Epithelial cell of esophagus (primary cell): ENCODE measurements around the gene LILRA5.
"Not testable (repeated sequence)": the region's sequence is repeated elsewhere in the genome, so short reads cannot be mapped to it uniquely, and the experiment has no call there.

Source experiments
- DNase-seq: peaks from one replicate; pipeline ENCODE4 v3.0.0; 2010; ENCODE audit warnings: low read depth
- H3K4me3 ChIP-seq: 2 replicates; pipeline ENCODE4 v1.5.1; 2011; ENCODE audit warnings: mild to moderate bottlenecking, low read length, control low read depth
- TF ChIP-seq, protein P1 (sequence below): IDR thresholded peaks from 2 replicates; pipeline ENCODE4 v1.5.1; 2011; ENCODE audit warnings: low read depth, mild to moderate bottlenecking, low read length, control low read depth, inconsistent platforms; ENCODE audit not compliant: insufficient read depth; ENCODE audit errors: missing control alignments

The LILRA5 gene

DNA sequence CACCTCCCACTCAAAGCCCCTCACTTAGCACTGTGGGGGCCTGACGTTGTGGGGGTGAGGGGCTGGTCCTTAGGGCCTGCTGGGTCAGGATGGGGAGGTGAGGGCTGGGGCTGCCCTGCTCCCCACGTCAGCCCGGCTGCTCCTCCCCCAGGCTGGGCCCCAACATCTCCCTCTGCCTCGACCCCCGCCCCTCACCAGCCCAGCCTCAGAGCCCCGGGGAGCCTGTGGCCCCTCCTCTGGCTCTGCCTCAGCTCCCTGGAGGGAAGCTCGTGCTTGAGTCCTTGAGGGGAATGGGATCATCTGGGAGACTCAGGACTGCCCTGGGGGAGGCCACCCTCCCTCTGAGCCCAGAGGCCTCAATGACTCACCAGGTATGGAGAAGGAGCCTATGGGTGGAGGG is 19.2 kb upstream of the LILRA5 start:
- TF ChIP-seq, protein P1, sequence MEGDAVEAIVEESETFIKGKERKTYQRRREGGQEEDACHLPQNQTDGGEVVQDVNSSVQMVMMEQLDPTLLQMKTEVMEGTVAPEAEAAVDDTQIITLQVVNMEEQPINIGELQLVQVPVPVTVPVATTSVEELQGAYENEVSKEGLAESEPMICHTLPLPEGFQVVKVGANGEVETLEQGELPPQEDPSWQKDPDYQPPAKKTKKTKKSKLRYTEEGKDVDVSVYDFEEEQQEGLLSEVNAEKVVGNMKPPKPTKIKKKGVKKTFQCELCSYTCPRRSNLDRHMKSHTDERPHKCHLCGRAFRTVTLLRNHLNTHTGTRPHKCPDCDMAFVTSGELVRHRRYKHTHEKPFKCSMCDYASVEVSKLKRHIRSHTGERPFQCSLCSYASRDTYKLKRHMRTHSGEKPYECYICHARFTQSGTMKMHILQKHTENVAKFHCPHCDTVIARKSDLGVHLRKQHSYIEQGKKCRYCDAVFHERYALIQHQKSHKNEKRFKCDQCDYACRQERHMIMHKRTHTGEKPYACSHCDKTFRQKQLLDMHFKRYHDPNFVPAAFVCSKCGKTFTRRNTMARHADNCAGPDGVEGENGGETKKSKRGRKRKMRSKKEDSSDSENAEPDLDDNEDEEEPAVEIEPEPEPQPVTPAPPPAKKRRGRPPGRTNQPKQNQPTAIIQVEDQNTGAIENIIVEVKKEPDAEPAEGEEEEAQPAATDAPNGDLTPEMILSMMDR = no peak
- no peak overlapping the region for H3K4me3 ChIP-seq
- DNase-seq = no peak

DNA sequence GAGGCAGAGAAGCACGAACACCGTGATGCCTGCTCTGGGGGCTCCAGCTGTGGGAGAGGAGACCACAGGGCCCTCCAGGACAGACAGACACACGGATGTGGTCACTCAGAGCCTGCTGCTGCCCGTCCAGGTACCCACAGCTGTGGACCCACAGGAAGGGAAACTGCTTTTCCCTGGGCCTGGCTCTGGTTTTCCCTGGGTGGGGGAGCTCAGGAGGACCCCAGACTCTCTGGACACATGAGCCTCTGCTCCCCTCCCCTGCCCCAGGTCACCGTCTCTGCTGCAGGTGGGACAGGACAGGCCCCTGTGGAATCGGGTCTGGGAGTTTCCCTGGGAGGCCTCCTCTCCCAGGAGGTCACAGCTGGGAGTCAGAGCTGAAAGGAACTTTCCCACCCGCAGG is 18.7 kb upstream of the LILRA5 start:
- no peak for DNase-seq
- H3K4me3 ChIP-seq = no peak overlapping the region
- TF ChIP-seq, protein P1 = no peak

DNA sequence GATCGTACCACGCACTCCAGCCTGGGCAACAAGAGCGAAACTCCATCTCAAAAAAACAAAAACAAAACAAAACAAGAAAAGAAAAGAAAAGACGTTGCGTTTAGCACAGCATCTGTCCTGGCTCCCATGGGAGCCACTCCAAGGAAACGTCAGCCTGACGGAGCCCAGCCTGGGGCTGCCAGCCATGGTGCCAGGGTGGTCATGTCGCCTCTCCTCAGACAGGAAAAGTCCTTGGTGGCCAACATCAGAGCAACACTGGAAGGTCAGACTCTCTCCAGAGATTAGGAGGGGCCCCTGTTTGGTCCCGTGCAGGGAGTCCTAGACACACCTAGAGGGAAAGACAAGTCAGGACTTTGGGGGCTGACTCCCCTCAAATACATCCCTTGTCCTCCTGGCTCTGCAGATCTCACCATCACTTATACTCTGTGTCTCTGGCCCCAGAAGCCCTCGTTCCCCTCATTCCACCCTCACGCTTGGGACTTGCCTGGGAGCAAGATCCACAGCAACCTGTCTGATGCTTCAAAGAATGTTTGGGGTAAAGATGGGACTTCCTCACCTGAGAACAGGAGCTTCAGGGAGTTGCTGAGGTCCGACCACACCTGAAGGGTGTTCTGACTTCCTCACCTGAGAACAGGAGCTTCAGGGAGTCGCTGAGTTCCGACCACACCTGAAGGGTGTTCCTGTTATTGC is 16.7 kb upstream of the LILRA5 start:
- no peak for DNase-seq
- TF ChIP-seq, protein P1 = no peak
- no peak overlapping the region for H3K4me3 ChIP-seq

DNA sequence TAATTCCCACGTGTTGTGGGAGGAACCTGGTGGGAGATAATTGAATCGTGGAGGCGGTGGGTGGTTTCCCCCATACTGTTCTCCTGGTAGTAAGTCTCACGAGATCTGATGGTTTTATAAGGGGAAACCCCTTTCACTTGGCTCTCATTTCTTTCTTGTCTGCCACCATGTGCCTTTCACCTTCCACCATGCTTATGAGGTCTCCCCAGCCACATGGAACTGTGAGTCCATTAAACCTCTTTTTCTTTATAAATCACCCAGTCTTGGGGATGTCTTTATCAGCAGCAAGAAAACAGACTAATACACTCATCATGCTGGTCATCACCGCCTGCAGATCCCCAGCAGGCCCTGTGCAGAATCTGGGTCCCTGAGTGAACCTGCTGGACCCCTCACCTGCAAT is 15.8 kb upstream of the LILRA5 start:
- H3K4me3 ChIP-seq, DNase-seq: not testable (repeated sequence)

DNA sequence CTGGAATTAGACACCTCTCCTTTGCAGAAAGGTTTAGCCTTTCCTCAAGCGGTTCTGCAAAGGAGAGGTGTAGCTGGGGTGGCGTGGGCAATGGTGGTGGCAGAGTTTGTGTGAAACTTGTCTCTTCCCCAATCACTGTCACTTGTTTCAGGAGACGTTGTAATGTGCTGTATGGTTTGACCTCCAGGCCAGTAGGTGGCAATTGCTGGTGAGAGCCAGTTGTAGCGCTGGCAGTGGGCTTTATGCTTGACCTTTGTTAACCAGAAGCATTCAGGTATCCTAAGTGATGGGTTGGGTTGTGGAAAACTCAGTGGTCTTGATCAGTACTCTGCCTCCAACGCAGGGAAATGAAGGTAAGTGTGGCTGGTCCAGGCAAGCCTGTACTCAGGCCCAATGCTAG is 12.7 kb upstream of the LILRA5 start:
- TF ChIP-seq, protein P1 = no peak
- no peak for DNase-seq
- no peak overlapping the region for H3K4me3 ChIP-seq

DNA sequence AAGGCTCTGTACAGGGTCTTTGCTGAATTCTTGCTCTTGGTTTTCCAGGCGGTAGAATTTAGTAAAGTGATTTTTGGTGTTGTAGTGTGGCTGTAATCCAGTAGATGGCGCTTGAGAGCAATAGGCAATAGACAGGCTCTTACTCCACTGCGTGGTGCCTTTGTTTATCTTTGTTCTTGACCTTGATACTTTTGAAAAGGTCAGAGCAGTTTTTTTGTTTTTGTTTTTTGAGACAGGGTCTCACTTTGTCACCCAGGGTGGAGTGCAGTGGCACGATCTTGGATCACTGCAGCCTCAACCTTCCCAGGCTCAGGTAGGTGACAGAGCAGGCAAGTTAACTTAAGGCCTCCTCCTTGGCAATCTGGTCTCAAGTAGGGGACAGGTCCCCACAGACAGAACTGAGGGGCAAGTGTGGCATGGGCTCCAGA is 12.2 kb upstream of the LILRA5 start:
- DNase-seq = peak; percentile 22
- TF ChIP-seq, protein P1 = peak; percentile 66
- H3K4me3 ChIP-seq = no peak overlapping the region

DNA sequence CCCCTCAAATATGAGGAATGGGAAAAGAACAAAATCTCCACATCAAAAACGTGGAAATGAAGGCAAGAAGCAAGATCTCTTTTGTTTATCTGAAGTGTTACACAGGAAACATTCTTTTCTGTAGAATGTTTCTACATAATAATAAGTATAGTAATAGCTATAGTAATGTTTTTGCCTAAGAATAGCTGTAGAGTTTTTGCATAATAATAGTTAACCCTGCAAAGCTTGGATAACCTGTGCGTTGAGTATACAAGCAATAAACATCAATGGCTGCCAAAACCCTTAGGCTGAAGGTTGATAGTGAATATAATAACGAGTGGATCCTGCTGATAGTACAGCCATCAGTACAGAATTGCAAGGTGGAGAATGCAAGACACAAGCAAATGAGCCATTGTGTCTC is 11.1 kb upstream of the LILRA5 start:
- DNase-seq = no peak
- H3K4me3 ChIP-seq = no peak overlapping the region
- TF ChIP-seq, protein P1 = no peak

DNA sequence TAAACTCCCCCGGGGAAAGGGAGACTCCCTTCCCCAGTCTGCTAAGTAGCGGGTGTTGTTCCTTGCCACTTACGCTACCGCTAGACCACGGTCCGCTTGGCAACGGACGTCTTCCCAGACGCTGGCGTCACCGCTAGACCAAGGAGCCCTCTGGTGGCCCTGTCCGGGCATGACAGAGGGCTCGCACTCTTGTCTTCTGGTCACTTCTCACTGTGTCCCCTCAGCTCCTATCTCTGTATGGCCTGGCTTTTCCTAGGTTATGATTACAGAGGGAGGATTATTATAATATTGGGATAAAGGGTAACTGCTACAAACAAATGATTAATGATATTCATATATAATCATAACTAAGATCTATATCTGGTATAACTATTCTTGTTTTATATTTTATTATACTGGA is 10.0 kb upstream of the LILRA5 start:
- H3K4me3 ChIP-seq, DNase-seq: not testable (repeated sequence)

DNA sequence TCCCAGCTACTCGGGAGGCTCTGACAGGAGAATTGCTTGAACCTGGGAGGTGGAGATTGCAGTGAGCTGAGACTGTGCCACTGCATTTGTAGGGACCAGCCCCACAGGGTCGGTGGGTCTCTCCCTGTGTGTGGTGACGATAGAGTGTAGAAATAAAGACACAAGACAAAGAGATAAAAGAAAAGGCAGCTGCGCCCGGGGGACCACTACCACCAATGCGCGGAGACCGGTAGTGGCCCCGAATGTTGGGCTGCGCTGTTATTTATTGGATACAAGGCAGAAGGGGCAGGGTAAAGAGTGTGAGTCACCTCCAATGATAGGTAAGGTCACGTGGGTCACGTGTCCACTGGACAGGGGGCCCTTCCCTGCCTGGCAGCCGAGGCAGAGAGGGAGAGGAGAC is 9.3 kb upstream of the LILRA5 start:
- not testable (repeated sequence) for H3K4me3 ChIP-seq, DNase-seq
